NOMO-1 treated with DMSO at 0.1 percent for 48 hours (cell line): ENCODE data around the gene GOLGA6A.
"Not testable (repeated sequence)": the region's sequence is repeated elsewhere in the genome, so short reads cannot be mapped to it uniquely, and the experiment has no call there.

Source experiments
- DNase-seq: peaks from one replicate; lab custom pipeline; 2025; ENCODE audit not compliant: unreplicated experiment; lab: John Stamatoyannopoulos, UW

GOLGA6A gene

DNA sequence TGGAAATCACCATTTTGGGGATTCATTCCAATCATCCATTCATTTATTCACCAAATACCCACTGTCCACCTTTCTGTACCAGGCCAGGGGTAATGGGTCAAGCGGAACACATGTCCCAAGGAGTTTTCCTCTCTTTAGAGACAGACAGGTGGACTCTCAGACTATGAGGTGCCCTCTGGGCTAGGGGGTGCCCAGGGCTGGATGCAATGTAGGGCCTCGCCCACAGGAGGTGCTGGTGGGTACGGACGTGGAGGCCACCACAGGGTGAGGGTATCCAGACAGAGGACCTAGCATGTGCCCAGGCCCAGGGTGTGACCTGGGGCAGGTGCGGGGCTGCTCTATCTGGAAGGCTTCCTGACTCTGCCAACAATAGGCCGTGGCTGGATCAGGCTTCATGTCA is 26.3 kb upstream of the GOLGA6A start:
- DNase-seq: not testable (repeated sequence)

DNA sequence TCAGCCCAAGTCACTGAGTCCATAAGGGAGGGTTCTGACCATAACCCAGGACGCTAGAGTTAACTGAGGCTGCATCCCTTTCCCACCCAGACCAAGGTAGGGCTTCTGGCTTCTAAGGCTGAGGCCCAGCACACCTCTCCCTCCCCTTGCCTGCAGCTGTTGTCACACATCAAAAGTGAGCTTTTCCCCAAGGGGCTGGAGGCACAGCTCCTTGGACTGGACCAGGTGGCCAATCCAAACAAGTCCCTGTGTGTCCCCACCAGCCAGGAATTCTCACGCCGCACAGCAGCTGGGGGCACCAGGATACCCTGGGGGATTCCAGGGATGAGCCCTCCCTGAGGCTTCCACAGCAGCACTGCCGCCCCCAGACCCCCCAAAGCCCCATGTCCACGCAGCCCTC is 25.8 kb upstream of the GOLGA6A start:
- no peak for DNase-seq

DNA sequence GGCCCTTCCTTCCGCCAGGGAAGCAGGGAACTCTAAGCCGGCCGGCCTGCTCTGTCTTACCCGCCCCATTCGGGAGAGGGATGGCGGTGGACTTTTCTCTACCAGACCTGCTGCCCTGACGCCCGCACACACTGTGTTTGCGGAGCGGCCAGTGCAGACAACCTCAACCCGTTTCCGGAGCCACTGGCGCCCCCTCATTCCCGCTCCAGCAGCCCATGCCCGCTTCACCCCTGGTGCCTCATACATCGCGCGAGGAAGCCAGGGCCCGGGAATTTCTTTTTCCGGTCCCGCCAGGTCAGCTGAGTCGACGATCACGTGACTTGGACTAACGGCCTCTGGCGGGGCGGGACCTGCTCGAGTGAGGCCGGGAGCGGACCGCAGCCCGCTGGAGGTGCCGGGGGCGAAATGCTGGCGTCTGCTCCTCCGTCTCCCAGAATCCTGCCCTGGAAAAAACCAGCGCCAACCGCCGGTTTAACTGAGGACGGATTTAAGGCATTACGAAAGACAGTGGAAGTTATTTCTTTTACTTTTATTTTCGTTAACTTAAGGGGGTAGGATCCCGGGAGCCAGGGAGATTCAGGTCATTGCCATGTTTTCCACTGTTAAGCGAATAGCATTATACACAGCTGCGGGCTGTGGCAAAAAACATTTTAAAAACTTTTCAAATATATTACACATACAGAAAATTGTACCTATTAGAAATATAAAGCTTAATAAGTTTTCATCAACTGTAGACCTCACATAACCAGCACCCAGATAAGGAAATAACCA is 17.8 kb upstream of the GOLGA6A start:
- not testable (repeated sequence) for DNase-seq

DNA sequence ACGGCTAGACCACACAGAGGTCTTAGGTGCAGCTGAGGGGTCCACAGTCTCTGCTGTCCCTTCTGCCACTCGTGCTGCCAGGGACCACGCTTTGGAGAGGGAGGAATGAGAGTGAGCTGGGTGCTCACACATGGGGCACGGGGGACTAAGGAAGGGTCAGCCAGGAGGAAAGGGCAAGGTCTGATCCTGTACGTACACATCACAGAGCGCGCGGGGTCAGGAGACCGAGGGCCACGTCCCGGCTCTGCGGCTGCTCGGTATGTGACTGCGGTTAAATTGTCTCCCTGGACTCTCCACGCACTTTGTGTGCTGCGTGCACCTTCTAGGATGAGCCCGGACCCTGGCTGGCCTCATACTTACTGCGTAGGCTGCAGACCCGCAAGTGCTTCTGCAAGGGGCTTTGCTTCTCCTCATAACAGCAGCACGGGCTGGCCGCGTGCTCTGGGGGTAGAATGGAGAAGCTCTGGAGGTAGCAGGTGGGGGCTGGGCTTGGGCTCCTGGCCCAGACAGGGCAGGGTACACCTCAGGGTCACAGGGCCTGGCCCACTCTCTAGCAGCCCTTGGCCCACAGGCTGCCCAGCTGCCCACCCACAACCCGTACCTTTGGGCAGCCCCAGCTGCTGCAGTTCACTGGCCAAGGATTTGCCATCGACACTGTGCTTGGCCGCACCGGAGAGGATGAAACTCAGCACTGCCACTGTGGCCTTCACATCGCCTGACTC is 14.6 kb upstream of the GOLGA6A start:
- not testable (repeated sequence) for DNase-seq

DNA sequence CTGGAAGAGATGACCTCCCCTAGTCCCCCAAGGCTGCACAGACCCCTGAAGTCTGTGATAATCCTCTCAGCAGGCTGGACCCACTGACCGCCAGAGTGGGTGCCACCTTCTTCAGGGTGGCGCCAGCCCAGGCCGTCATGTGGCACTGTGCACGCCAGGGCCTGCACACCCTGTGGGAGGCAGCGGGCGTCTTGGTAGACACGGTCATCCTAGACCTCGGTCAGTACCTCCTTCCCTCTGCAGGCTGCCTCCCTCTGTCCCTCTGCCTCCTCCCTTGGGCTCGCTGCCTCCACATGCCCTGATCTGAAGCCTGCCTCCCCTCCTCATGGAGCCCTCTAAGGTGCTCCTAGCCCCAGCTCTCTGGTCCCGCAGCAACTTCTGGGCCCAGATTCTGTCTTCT is 13.3 kb upstream of the GOLGA6A start:
- not testable (repeated sequence) for DNase-seq

DNA sequence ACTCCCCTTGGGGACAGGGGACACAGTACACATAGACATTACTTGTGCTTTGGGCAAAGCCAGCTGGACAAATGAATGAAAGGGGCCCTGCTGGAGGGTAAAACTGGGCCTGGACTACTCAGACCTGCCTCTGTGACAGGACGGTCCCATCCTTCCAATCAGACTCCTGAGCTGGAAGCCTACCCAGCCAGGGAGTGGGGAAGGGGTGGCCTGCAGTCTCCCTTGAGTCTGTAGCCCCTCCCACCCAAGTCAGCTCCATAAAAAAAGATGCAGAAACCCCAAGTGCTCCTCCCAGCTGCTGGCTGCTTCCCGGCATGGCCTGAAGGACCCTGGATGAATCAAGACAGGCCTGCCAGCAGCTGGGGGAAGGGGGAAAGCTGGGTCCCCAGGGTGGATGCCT is 12.2 kb upstream of the GOLGA6A start:
- DNase-seq: not testable (repeated sequence)

DNA sequence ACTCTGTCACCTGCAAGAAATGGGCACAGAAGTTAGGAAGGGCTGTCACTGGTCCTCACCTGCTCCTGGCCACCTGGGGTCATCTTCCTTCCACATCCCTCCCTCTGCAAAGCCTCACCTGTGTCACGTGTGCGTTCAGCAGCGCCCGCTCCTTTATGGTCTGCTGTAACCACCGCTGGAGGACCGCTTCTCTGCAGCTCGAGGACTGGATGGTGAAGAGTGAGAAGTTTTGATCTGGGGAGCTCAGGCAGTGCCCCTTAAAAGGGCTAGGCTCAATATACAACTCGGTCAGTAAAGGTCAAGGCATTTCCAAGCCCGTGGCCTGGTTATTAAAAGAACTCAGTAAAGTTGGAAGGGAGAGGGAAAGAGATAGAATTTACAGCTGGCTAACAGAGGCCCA is 6.6 kb downstream of the GOLGA6A start:
- not testable (repeated sequence) for DNase-seq

DNA sequence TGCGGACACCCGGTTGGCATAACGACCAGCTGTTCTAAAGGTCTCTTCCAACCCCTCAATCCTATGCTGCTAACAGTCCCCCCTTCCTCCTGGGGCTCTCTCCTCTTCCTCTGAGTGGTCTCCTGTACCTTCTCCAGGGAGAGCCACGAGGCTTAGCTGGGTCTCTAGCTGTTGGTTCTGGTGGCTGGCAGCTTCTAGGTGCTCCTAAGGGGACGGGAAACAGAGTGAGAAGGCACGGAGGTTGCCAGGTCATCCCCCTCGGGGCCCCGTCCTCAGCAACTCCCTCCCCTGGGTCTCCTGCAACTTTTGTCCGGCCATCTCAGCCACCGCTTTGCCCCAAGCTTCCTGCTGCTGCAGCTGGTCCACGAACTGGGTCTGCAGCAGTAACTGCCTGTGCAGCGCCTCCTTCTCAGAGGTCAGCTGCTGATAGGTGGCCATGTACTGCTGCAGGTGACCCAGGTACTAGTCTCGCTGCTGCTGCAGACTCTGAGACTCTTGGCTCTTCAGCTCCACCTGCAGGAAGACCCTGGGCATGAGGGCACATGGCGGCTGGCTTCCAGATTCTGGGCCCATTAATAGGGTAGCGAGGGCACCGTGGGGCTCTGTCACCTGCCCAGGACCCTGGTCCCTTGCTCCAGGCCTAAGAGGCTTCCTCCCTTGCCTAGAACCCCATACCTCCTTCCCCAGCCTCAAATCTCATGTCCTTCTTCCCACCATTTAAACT is 9.6 kb downstream of the GOLGA6A start:
- DNase-seq: not testable (repeated sequence)

DNA sequence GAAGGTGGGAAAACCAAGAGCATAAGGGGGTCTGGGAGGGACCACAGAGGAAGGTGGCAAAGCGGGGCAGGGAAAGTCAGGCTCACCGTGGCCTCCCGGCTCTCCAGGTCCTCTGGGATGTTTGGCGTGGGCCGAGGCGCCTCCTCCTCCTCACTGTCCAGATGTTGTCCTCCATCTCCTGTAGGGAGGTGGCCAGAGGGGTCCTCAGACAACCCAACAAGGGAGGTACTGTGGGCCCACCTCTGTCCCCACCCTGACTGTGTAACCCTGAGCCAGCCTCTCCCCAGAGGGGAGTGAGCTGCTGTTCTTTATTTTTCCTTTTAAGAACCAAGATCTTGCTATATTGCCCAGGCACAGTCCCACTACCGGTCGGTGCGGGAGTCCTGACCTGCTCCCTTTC is 10.2 kb downstream of the GOLGA6A start:
- DNase-seq: not testable (repeated sequence)

DNA sequence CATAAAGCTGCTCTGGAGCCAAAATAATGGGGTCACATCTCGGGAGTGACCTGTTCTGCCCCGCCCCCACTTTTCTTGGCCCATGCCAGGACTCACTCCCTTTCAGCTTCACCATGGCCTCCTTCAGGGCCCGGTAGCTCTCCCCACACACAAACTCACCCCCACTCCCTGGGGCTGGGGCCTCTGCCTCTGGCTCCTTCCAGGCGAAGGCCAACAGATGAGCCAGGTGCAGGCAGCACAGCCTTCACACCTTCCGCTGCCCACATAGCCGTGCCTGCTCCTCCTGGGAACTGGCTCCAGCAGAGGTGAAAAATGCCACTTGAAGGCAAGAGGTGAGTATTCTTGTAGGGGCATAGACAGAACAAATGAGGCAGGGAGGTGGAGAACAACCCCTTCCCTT is 10.7 kb downstream of the GOLGA6A start:
- DNase-seq: not testable (repeated sequence)

DNA sequence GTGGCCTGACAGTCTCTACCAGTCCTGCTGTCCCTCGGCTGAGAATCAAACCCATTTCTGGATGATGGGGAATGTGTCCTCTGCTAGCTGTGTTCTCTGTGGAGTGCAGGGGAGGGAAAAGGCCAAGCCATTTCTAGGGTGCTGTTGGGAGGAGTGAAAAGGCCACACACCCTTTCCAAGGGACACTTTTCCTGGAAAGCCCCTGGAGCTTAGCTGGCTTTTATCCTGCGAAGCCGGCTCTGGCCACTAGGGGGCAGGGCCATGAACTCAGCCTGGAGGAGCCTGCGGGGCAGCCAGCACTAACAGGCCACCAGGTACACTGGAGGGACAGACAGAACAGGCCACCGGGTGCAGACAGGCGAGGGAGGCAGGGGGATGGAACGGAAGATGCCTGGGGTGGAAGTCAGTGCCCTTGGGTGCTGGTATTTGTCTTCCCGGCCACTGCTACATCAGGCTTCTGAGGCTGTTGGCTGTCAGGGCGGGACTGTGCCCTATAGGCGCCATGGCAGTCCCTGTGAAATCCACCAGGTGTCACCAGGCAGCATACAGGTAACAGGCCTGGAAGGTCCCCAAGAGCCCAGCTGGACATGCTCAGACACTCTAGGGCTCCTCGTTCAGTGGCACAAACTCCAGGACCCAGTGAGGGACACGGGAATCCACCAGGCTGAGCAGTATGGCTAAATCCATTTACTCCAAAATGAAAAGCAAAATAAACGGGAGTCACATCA is 16.5 kb downstream of the GOLGA6A start:
- not testable (repeated sequence) for DNase-seq

DNA sequence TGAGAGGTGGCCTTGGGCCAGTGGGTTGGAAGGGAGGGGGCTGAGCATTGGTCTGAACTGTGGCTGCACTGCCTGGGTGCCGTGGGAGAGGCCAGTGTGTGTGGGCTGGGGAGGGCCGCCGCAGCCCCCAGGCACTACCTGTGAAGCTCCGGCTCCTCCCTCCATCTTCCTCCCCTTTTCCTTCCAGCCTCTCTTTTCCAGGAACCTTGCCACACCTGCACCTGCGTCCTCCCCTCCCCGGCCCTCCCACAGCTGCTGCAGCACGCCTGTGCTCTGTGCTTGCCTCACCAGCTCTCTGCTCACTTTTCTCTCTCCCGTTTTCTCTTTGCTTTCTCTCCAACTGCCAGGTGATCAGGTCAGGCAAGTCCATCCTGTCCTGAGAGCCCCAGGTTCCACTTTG is 17.5 kb downstream of the GOLGA6A start:
- DNase-seq: not testable (repeated sequence)

DNA sequence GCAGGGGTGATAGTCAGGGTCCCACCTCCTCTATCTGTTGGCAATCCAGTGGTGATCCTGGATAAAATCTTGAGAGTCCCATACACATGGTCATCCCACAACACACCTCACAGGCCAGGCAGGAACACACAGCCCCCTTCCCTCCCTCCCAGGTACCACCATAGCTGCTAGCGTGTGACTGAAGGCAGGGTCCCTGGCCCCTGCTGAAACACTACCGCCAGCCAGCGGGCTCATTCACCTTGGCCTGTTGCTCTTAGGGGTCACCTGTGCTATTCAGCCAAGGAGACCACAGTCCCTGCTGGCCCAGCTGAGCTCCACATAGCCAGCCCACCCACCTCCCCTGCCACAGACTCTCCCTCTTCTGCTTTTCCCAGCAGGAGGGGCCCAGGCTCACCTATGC is 18.2 kb downstream of the GOLGA6A start:
- DNase-seq: not testable (repeated sequence)

DNA sequence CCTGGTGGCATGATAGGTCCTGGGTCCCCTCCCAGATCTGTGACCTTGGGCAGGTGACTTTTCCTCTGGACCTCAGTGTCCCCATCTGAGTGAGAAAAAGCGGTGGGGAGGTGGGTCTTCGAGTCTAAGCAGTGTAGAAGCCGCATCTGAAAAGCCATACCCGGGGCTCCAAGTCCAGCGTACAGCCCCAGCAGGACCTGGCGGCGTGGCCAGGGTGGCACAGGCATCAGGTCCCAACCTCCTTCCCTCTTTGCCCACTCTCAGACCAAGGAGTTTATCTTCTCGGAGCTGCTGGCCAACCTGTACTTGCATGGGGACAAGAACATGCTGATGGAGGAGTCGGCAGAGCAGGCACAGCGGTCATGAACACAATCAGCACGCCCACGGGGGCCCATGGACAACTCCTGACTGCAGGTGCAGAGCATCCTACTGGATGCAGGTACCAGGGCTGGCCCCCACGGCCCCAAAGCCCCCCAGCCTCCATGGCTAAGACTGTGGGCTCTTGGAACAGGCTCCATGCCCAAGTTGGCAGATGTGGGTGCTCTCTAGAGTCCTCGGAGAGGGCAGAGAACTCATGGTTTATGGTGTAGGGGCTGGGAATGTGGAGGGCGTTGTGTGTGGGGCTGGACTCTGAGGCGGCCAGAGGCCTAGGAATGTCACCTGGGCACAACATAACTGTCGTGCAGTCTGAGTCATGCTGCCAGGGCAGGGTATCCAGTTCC is 18.8 kb downstream of the GOLGA6A start:
- not testable (repeated sequence) for DNase-seq

DNA sequence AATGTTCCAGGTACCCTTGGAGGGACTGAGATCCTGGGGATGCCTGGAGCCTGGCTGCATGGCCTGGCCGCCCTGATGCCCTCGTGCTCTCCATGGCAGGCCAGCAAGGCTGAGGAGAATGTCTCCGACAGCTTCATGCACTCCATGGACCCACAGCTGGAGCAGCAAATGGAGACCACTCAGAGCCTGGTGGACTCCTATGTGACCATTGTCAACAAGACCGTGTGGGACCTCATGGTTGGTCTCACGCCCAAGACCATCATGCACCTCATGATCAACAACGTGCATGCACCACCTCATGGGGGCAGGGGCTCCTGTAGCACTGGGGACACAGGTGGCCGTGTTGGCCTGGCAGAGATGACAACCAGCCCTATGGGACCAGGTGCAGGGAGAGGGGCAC is 19.7 kb downstream of the GOLGA6A start:
- no peak for DNase-seq

DNA sequence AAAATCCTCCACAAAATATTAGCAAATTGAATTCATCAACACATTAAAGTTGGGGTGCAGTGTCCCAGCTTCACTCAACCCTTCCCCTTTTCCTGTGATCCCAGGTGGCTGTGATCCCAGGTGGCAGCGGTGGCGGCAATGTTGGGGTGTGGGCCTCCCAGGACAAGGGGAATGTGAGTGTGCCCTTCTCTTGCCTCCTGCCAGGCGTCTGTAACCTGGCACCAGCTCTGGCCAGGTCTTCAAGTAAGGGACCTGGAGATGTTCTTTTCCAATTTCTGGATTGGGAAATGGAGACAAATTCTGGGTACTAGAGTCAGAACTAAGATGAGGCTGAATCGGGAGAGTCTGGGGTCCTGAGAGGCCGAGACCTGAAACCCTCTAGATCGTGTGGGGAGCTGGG is 20.1 kb downstream of the GOLGA6A start:
- no peak for DNase-seq

DNA sequence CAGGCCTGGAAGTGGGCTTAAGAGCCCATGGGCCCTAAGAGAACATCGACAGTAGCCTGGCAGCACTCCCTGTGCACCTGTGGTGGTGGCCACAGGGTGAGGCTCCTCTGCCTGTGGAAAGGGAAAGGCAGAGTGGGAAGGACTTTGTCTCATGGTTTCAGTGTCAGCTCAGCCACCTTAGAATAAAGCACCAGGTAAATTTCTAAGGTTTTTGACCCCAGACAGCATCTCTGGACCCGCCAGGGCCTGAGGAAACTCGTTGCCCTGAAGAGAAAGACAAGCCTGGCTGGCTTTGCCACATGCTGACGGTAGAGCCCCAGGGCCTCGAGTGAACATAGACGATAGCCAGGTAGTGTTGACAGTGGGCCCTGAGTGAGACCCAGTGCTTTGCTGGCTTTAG is 22.1 kb downstream of the GOLGA6A start:
- no peak for DNase-seq

DNA sequence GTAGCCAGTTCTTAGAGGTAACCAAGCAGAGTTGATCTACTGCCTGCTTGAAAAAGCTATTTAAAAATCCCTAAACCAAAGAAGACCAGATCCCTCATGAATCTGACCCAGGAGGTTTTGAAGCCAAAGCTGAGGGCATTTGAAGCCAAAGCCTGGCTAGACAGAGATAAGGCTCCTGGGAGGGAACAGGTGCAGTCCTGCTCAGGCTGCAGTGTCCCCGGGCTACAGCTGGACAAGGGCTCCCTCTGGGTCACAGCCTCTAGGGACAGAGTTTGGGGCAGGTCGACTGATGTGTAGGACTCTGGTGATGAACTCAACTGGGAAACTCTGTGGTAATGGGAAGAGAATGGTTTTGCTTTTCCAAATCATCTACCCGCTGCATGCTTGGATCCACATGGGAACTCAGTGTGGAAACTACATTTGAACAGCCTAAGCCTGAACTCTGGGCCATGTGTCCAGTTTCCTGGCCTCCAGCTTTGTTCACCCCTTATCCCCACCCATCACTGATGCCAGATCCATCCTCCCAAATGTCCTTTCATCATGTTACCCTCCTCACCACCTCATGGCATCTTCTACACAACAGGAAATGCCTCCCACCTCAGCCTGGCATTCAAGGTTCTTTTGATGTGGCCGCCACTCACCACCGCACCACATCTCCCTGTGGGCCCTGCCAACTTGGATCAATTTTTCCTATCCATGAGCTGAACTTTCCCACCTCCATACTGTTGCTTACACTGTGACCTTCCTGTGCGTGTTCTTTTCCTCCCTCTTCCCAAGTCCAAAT is 23.1 kb downstream of the GOLGA6A start:
- not testable (repeated sequence) for DNase-seq

DNA sequence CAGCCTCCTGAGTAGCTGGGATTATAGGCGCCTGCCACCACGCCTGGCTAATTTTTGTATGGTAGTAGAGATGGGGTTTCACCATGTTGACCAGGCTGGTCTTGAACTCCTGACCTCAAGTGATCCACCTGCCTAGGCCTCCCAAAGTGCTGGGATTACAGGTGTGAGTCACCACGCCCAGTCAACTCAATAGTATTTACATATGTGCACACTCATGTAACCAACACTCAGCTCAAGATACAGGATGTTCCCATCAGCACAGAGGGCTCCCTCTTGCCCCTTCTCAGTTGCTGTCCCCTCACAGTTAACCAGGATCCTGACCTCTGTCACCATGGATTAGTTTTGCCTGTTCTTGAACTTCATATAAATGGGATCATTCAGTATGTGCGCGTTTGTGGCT is 26.0 kb downstream of the GOLGA6A start:
- DNase-seq: not testable (repeated sequence)

DNA sequence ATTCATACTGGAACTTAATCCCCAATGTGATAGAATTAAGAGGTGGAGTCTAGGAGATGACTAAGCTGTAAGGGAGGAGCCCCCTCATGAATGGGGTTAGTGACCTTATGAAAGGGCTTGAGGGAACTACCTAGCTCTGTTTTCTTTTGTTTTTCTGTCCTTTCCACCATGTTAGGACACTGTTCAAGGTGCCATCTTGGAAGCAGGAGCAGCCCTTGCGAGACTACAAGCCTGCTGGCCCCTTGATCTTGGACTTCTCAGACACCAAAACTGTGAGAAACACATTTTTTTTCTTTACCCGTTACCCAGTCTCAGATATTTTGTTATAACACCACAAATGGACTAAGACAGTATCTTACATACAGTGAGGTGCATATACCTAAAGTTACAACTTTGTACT is 26.5 kb downstream of the GOLGA6A start:
- no peak for DNase-seq
